Fibroblast of lung (primary cell): ENCODE data around the gene METTL15. TPM values are rescaled to one million over a fixed set of nuclear protein-coding genes. Genes with fewer than 3 reads are reported as not detected.
"Not testable (repeated sequence)": the region's sequence is repeated elsewhere in the genome, so short reads cannot be mapped to it uniquely, and the experiment has no call there.

ENCODE experiments used
- DNase-seq, 2 donors: peaks; one replicate each; pipeline versions ENCODE4 v3.0.0 to v3.0.0-alpha.2; 2010; ENCODE audit warnings: low read depth in 2 of 2
- H2AFZ ChIP-seq: 2 replicates; pipeline ENCODE4 v1.5.1; 2012; ENCODE audit warnings: low read length, control low read depth, inconsistent platforms
- H3K27ac ChIP-seq: 2 replicates; pipeline ENCODE4 v1.5.1; 2011; ENCODE audit warnings: low read length, control low read depth; ENCODE audit not compliant: insufficient read depth
- H3K27me3 ChIP-seq: 2 replicates; pipeline ENCODE4 v1.5.1; 2011; ENCODE audit warnings: mild to moderate bottlenecking, low read length; ENCODE audit not compliant: control insufficient read depth, insufficient read depth
- H3K36me3 ChIP-seq: 2 replicates; pipeline ENCODE4 v1.5.1; 2011; ENCODE audit warnings: low read length; ENCODE audit not compliant: control insufficient read depth, insufficient read depth
- H3K4me1 ChIP-seq: 2 replicates; pipeline ENCODE4 v1.5.1; 2011; ENCODE audit warnings: low read length; ENCODE audit not compliant: control insufficient read depth, insufficient read depth; ENCODE audit errors: extremely low read depth
- H3K4me2 ChIP-seq: 2 replicates; pipeline ENCODE4 v1.5.1; 2011; ENCODE audit warnings: low read length, control low read depth; ENCODE audit not compliant: insufficient read depth; ENCODE audit errors: extremely low read depth
- H3K4me3 ChIP-seq, 4 experiments: fragments of 200-600 bp in 1 of 4; sonication (generic) in 1 of 4; replicated peaks in 1 of 4; 2 replicates each; pipeline ENCODE4 v1.5.1; 2011 to 2016; ENCODE audit warnings: low read length in 4 of 4, low read depth in 3 of 4, mild to moderate bottlenecking in 3 of 4, control low read depth in 2 of 4, inconsistent platforms in 1 of 4, mixed read lengths in 1 of 4; ENCODE audit not compliant: insufficient read depth in 1 of 4; ENCODE audit errors: control extremely low read depth in 1 of 4
- H3K79me2 ChIP-seq: 2 replicates; pipeline ENCODE4 v1.5.1; 2012; ENCODE audit warnings: mild to moderate bottlenecking, low read length, inconsistent platforms; ENCODE audit not compliant: control insufficient read depth, insufficient read depth
- H3K9ac ChIP-seq: 2 replicates; pipeline ENCODE4 v1.5.1; 2011; ENCODE audit warnings: mild to moderate bottlenecking, low read length, control low read depth; ENCODE audit not compliant: insufficient read depth
- H3K9me3 ChIP-seq: 2 replicates; pipeline ENCODE4 v1.5.1; 2012; ENCODE audit warnings: low read depth, low read length; ENCODE audit not compliant: control insufficient read depth, insufficient read depth
- H4K20me1 ChIP-seq: 2 replicates; pipeline ENCODE4 v1.5.1; 2011; ENCODE audit warnings: low read length; ENCODE audit not compliant: control insufficient read depth, insufficient read depth; ENCODE audit errors: extremely low read depth
- CTCF ChIP-seq, 2 donors: IDR thresholded peaks in 1 of 2; conservative IDR thresholded peaks in 1 of 2; 1 replicate in 1 of 2; 2 replicates in 1 of 2; pipeline ENCODE4 v1.5.1; 2011 to 2012; ENCODE audit warnings: low read length in 2 of 2, control low read depth in 1 of 2, inconsistent platforms in 1 of 2, low read depth in 1 of 2, mild to moderate bottlenecking in 1 of 2
- EZH2 ChIP-seq: IDR thresholded peaks from 2 replicates; pipeline ENCODE4 v1.5.1; 2012; ENCODE audit warnings: low read length, control low read depth, mild to moderate bottlenecking; ENCODE audit errors: missing control alignments
- polyA plus RNA-seq, 2 donors: library from polyadenylated mRNA; depleted of rRNA in 1 of 2; stranded (reverse) in 1 of 2; unstranded in 1 of 2; fragments of >200 nt; gene quantifications; 2 replicates each; pipeline ENCODE4 v1.2.1, GENCODE V29; 2011 to 2012; ENCODE audit warnings: missing spikeins in 1 of 2
- total RNA-seq: library from RNA; depleted of rRNA; stranded (reverse); fragments of >200 nt; gene quantifications from 2 replicates; pipeline ENCODE4 v1.2.1, GENCODE V29; 2014

Gene METTL15
- total and polyA plus RNA-seq, 2 donors (not counting 1 experiment from before 2014, with no cell fraction given), result 8.8 to 28.4 TPM

GRCh38 chr11:28077521-28077920 is 30.7 kb upstream of the METTL15 start:
- no peak overlapping the region for H3K27ac ChIP-seq
- no peaks in the 10 kb centered on the region for H3K9me3 ChIP-seq
- H3K79me2 ChIP-seq, result no peaks in the 10 kb centered on the region
- no peak overlapping the region for H3K4me3 ChIP-seq
- no peak overlapping the region for H3K9ac ChIP-seq
- DNase-seq, result no peak
- H3K36me3 ChIP-seq, result no peaks in the 10 kb centered on the region
- H3K27me3 ChIP-seq, result no peaks in the 10 kb centered on the region
- H2AFZ ChIP-seq, result no peak overlapping the region
- no peaks in the 10 kb centered on the region for H4K20me1 ChIP-seq
- H3K4me2 ChIP-seq, result no peak overlapping the region
- no peak for TF ChIP-seq CTCF (conservative IDR thresholded peaks at IDR 0.05 in 1 of 2, IDR thresholded peaks at IDR 0.05 in 1 of 2; ENCODE audit: low read depth in 1 of 2, low read length in 2 of 2)
- TF ChIP-seq EZH2, result no peak
- peaks cover 3% of the 10 kb centered on the region for H3K4me1 ChIP-seq

- Histone ChIP-seq H3K27ac (no peak overlapping the region), H3K4me2 (no peak overlapping the region), H3K9ac (no peak overlapping the region), H3K79me2 (no peaks in the 10 kb centered on the region), H2AFZ (no peak overlapping the region), H3K4me3 (no peak overlapping the region), H3K27me3 (no peaks in the 10 kb centered on the region), H3K4me1 (peaks cover 2% of the 10 kb centered on the region), H4K20me1 (no peaks in the 10 kb centered on the region), H3K36me3 (no peaks in the 10 kb centered on the region), H3K9me3 (no peaks in the 10 kb centered on the region)
- TF ChIP-seq EZH2, result no peak
- no peak for TF ChIP-seq CTCF (conservative IDR thresholded peaks at IDR 0.05 in 1 of 2, IDR thresholded peaks at IDR 0.05 in 1 of 2; ENCODE audit: low read depth in 1 of 2, low read length in 2 of 2)
- no peak for DNase-seq
Measured at GRCh38 chr11:28083118-28083517, 25.1 kb upstream of the METTL15 start.

GRCh38 chr11:28086569-28086968 is 21.6 kb upstream of the METTL15 start:
- H3K4me1 ChIP-seq, result peaks cover 3% of the 10 kb centered on the region
- H3K9ac ChIP-seq, result no peak overlapping the region
- no peak overlapping the region for H2AFZ ChIP-seq
- peak; percentile 75 to 89 for DNase-seq
- no peaks in the 10 kb centered on the region for H3K27me3 ChIP-seq
- H4K20me1 ChIP-seq, result no peaks in the 10 kb centered on the region
- H3K4me2 ChIP-seq, result peak overlapping the region; percentile 32
- peak overlapping the region; percentile 57 for H3K27ac ChIP-seq
- peaks cover 3% of the 10 kb centered on the region for H3K36me3 ChIP-seq
- H3K9me3 ChIP-seq, result no peaks in the 10 kb centered on the region
- peaks cover 1% of the 10 kb centered on the region for H3K79me2 ChIP-seq
- H3K4me3 ChIP-seq, result no peak overlapping the region
- TF ChIP-seq CTCF (conservative IDR thresholded peaks at IDR 0.05 in 1 of 2, IDR thresholded peaks at IDR 0.05 in 1 of 2; ENCODE audit: low read depth in 1 of 2, low read length in 2 of 2), result no peak
- TF ChIP-seq EZH2, result no peak

- H4K20me1 ChIP-seq, H3K4me1 ChIP-seq, H3K4me3 ChIP-seq, H3K27me3 ChIP-seq, H3K9ac ChIP-seq, H3K36me3 ChIP-seq, H2AFZ ChIP-seq, H3K79me2 ChIP-seq, H3K4me2 ChIP-seq, DNase-seq, H3K9me3 ChIP-seq: not testable (repeated sequence)
- H3K27ac ChIP-seq, result peak overlapping the region; percentile 46
Measured at GRCh38 chr11:28087192-28087591, 21.0 kb upstream of the METTL15 start.

- not testable (repeated sequence) for H3K27me3 ChIP-seq, H3K4me1 ChIP-seq, H2AFZ ChIP-seq, H3K9me3 ChIP-seq, H3K4me3 ChIP-seq, H3K4me2 ChIP-seq, H3K9ac ChIP-seq, H3K36me3 ChIP-seq, H3K79me2 ChIP-seq, DNase-seq, H4K20me1 ChIP-seq
- peak overlapping the region; percentile 46 for H3K27ac ChIP-seq
Measured at GRCh38 chr11:28087693-28088092, 20.5 kb upstream of the METTL15 start.
